Measurements from ENCODE around the gene HMGB2. TPM values are rescaled to one million over a fixed set of nuclear protein-coding genes. Genes with fewer than 3 reads are reported as not detected.
A peak's percentile ranks its signal among the peaks of the same experiment; 100 is the strongest.

The HMGB2 gene
- 10 to 100 TPM; 48.2 to 66.2 (median 58.0) TPM for total RNA-seq

DNA sequence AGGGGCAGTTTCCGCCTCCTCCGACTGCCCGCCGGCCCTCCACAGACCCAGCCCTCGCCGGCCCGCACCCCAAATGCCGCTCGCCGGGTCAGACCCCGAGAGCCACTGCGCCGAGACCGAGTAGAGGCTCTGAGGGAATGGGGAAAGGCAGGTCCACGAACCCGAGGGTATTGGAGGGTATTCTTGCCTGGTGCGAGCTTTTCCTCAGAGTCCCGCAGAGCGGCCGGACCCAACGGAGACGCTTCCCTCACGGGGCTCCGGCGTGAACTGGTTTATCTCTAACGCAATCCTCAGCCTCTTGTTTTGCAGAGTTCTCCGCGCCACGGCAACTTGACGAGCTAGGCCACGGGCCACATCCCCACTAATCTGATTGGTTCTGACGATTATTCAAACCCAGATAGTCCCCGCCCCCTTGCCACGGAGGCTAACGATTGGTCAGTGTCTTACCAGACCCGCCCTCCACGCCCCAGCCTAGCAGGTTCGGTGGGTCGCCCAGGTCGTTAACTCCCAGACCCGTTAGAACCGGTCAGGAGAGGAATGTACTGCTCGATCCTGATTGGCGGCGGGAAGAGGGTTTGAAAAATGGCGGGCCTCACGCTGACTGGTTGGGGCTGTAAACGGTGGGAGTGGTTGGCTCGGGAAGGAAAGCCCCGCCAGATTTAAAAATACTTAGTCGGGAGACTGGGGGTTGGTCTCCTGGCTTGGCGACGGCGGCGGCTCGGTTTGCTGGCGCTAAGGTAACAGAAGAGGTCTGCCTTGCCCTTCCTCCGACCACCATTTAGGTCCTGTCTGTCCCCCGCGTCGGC lies at the start of gene HMGB2:
Gene HMGB2 (minus strand): TSS at position 274 of the 806 bp plus-strand sequence. CDS start 709 bp downstream, outside the sequence.
- peak; percentile 100 for TF ChIP-seq POLR2A (IDR thresholded peaks at IDR 0.05)
- TF ChIP-seq, protein P1, sequence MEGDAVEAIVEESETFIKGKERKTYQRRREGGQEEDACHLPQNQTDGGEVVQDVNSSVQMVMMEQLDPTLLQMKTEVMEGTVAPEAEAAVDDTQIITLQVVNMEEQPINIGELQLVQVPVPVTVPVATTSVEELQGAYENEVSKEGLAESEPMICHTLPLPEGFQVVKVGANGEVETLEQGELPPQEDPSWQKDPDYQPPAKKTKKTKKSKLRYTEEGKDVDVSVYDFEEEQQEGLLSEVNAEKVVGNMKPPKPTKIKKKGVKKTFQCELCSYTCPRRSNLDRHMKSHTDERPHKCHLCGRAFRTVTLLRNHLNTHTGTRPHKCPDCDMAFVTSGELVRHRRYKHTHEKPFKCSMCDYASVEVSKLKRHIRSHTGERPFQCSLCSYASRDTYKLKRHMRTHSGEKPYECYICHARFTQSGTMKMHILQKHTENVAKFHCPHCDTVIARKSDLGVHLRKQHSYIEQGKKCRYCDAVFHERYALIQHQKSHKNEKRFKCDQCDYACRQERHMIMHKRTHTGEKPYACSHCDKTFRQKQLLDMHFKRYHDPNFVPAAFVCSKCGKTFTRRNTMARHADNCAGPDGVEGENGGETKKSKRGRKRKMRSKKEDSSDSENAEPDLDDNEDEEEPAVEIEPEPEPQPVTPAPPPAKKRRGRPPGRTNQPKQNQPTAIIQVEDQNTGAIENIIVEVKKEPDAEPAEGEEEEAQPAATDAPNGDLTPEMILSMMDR (IDR thresholded peaks at IDR 0.05), result no peak
- peak; percentile 97 to 99 (median 98) for TF ChIP-seq POLR2AphosphoS5 (IDR thresholded peaks at IDR 0.05)
- intact Hi-C loops (cut with DNase I; ENCODE audit: low total_unique reads), result no loop called here
- H3K9me3 ChIP-seq, result no peaks in the 10 kb centered on the region
- peak within 1 kb of the TSS; percentile 80 to 97 (median 83) for H3K4me3 ChIP-seq
- no peaks in the 10 kb centered on the region for H3K27me3 ChIP-seq
- peak within 1 kb of the TSS; percentile 99 to 100 for H3K27ac ChIP-seq
- H3K36me3 ChIP-seq, result no peaks in the 10 kb centered on the region
- DNase-seq (ENCODE audit: low spot score in 2 of 2), result peak; percentile 100
- peaks cover 0 to 4% of the 10 kb centered on the region in 2 donors for H3K4me1 ChIP-seq

DNA sequence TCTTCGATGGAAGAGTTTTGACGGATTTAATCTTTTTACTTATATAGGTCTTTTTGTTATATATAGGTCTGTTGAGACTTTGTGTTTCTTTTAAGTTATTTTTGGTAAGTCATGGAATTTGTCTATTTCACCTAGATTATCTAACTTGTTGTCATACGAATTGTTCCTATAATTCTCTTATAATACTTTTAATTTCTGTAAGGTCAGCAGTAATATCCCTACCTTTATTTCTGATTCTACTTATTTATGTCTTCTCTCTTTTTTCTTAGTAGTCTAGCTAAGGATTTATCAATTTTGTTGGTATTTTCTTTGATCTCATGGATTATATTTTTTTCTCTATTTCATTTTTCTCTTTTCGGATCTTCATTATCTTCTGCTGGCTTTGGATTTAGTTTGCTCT lies 48.2 kb upstream of the HMGB2 start:
- Histone ChIP-seq H3K27me3 (no peaks in the 10 kb centered on the region), H3K36me3 (no peaks in the 10 kb centered on the region), H3K27ac (no peak overlapping the region), H3K4me3 (no peak overlapping the region), H3K4me1 (no peaks in the 10 kb centered on the region), H3K9me3 (no peaks in the 10 kb centered on the region)
- intact Hi-C loops (cut with DNase I; ENCODE audit: low total_unique reads), result no loop called here
- no peak for DNase-seq (ENCODE audit: low spot score in 2 of 2)
- TF ChIP-seq, protein P1 (IDR thresholded peaks at IDR 0.05), result no peak
- TF ChIP-seq POLR2AphosphoS5 (IDR thresholded peaks at IDR 0.05) (no peak), POLR2A (IDR thresholded peaks at IDR 0.05) (no peak)

DNA sequence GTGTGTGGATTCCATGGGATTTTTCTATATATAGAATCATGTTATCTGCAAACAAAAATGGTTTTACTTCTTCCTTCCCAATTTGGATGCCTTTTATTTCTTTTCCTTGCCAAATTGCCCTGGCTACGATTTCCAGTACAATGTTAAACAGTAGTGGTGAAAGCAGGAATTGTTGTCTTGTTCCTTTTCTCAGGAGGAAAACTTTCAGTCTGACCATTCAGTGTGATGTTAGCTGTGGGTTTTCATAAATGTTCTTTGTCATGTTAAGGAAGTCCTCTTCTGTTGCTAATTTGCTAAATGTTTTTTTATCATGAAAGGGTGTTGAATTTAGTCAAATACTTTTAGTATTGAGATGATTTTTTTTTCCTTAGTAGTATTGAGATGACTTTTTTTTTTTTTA lies 47.5 kb upstream of the HMGB2 start:
- DNase-seq (ENCODE audit: low spot score in 2 of 2), result no peak
- H3K9me3 ChIP-seq, result no peaks in the 10 kb centered on the region
- no peak overlapping the region for H3K4me3 ChIP-seq
- H3K27ac ChIP-seq, result no peak overlapping the region
- no peaks in the 10 kb centered on the region for H3K4me1 ChIP-seq
- intact Hi-C loops (cut with DNase I; ENCODE audit: low total_unique reads), result no loop called here
- no peaks in the 10 kb centered on the region for H3K36me3 ChIP-seq
- no peaks in the 10 kb centered on the region for H3K27me3 ChIP-seq
- TF ChIP-seq POLR2AphosphoS5 (IDR thresholded peaks at IDR 0.05) (no peak), POLR2A (IDR thresholded peaks at IDR 0.05) (no peak)
- TF ChIP-seq, protein P1 (IDR thresholded peaks at IDR 0.05), result no peak

DNA sequence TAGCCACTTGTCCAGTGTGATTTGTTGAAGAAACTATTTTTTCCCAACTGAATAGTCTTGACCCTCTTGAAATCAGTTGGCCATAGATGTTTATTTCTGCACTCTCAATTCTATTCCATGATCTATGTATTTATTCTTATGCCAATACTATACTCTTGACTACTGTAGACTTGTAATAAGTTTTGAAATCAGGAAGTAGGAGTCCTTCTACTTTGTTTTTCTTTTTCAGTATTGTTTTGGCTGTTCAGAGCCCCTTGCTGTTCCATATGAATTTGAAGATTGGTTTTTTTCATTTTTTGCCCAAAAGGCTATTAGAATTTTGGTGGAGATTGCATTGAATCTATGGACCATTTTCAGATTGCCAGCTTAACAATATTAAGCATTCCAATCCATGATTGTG lies 46.8 kb upstream of the HMGB2 start:
- no peak overlapping the region for H3K27ac ChIP-seq
- no peaks in the 10 kb centered on the region for H3K27me3 ChIP-seq
- no peak overlapping the region for H3K4me3 ChIP-seq
- intact Hi-C loops (cut with DNase I; ENCODE audit: low total_unique reads), result no loop called here
- no peaks in the 10 kb centered on the region for H3K4me1 ChIP-seq
- TF ChIP-seq, protein P1 (IDR thresholded peaks at IDR 0.05), result no peak
- no peak for TF ChIP-seq POLR2A (IDR thresholded peaks at IDR 0.05)
- TF ChIP-seq POLR2AphosphoS5 (IDR thresholded peaks at IDR 0.05), result no peak
- no peaks in the 10 kb centered on the region for H3K36me3 ChIP-seq
- no peak for DNase-seq (ENCODE audit: low spot score in 2 of 2)
- no peaks in the 10 kb centered on the region for H3K9me3 ChIP-seq

DNA sequence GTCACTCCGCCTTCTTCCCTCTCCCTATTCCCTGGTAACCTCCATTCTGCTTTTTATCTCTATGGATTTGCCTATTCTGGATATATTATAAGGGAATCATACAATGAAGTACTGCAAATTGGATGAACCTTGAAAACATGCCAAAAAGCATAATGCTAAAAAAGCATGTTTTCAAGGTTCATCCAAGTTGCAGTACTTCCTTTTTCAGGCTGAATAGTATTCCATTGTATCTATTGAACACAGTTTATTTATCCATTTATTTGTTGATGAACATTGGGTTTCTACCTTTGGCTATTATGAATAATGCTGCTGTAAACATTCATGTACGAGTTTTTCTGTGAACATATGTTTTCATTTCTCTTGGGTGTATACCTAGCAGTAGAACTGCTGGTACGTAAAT lies 45.8 kb upstream of the HMGB2 start:
- DNase-seq (ENCODE audit: low spot score in 2 of 2), result no peak
- H3K27me3 ChIP-seq, result no peaks in the 10 kb centered on the region
- intact Hi-C loops (cut with DNase I; ENCODE audit: low total_unique reads), result no loop called here
- H3K27ac ChIP-seq, result no peak overlapping the region
- no peaks in the 10 kb centered on the region for H3K9me3 ChIP-seq
- H3K36me3 ChIP-seq, result no peaks in the 10 kb centered on the region
- H3K4me1 ChIP-seq, result no peaks in the 10 kb centered on the region
- H3K4me3 ChIP-seq, result no peak overlapping the region
- no peak for TF ChIP-seq POLR2AphosphoS5 (IDR thresholded peaks at IDR 0.05)
- TF ChIP-seq, protein P1 (IDR thresholded peaks at IDR 0.05), result no peak
- no peak for TF ChIP-seq POLR2A (IDR thresholded peaks at IDR 0.05)
